NCI-H345 treated with DMSO at 0.1 percent for 48 hours (cell line): ENCODE data around the gene CLDND2.

Experiments
- DNase-seq: peaks from one replicate; lab custom pipeline; 2025; ENCODE audit not compliant: unreplicated experiment; lab: John Stamatoyannopoulos, UW

Gene CLDND2

DNA sequence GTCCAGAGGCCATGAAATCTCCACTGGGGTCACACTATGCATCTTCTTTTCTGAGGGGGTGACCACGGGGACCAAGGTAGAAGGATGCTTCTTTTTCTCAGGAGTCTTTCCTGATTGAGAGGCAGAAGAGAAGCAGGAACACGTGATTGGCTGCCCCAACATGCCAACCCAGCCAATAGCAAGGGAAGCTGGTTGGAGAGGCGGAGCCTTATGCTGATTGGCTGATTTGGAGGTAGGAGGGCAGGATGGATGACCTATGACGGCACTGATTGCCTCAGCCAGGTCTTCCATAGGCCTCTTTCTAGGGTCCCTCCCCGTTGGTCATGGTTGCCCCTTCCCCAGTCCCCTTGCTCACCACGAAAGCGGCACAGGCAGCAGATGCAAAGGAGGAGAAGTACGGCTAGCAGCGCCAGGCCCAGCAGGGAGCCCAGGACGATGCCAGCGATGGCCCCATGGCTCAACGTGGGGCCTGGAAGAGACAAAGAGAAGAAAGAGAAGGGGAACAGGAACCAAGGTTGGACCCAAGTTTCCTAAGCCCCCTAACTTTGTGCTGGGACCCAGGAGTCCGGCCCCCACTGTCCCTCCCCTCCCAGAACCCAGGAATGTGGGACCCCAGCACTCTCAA, 34.9 kb downstream of the CLDND2 start:
- no peak for DNase-seq

DNA sequence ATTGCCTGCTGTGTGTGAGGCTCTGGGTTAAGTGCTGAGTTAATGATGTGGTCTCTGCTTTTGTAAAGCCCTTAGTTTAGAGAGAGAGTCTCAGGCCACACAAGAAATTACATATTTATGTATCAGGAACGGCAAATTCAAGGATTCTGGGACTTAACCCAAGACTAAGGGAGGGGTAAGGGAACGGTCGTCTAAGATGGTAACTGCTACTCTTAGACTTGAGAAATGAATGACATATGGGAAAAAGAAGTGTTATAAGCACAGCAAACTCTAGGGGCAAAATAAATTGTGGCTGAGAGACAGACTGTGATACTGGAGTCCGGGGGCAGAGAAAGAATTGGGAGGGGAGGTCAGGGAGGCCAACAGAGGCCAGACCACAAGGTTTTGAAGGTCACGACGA, 37.1 kb downstream of the CLDND2 start:
- DNase-seq, result no peak

DNA sequence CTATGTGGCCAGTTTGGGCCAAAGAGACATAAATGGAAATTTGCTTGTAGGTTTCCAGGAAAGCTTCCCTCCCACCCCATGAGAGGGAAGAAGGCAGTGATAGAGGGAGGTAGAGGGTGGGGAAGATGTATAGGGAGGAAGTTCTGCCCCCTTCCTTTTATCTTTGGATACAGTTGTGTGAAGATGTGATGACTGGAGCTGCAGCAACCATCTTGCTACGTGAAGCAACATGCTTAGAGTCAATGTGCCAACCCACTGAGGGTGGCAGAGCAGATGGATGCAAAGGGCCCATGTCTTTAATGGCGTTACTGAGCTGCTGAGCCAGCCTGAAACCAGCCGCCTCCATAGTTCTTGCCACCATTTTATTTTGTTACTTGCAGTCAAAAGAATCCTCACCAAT, 37.6 kb downstream of the CLDND2 start:
- DNase-seq, result no peak

DNA sequence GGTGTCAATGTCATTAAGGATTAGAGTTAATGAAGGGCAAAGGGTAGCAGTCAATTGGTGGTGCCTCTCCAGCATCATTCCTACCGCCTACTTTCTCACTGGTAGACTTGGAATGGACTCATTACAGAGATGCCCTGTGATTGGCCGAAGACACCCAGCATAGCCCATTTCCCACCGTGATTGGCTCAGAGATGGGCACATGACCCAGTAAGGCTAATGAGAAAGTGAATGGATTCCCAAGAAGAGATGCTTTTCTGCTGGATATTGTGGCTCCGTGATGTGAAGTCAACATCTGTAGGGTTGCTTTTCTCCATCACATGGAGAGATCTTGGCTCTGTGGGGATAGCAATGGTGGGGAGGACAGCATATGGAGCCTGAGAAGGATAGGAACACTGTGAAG, 38.4 kb downstream of the CLDND2 start:
- DNase-seq, result no peak

DNA sequence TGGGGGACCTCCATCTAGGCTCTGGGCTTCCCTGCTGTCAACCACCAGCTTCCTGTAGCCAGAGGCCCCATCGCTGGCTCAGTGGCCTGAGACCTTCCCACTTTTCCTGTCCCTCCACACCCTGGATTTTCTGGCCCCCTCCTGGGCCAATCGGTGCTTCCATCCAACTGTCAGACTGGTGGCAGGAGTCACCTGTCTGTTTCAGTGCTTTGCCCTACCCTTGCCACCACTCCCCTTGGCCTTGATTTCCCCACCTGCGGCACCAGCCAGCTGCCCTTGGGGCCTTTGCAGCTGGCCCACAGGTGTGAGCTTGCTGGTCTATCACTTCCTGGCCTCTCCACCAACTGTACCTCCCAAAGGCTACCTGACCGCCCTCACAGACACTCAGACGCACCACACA, 39.4 kb downstream of the CLDND2 start:
- DNase-seq, result no peak

DNA sequence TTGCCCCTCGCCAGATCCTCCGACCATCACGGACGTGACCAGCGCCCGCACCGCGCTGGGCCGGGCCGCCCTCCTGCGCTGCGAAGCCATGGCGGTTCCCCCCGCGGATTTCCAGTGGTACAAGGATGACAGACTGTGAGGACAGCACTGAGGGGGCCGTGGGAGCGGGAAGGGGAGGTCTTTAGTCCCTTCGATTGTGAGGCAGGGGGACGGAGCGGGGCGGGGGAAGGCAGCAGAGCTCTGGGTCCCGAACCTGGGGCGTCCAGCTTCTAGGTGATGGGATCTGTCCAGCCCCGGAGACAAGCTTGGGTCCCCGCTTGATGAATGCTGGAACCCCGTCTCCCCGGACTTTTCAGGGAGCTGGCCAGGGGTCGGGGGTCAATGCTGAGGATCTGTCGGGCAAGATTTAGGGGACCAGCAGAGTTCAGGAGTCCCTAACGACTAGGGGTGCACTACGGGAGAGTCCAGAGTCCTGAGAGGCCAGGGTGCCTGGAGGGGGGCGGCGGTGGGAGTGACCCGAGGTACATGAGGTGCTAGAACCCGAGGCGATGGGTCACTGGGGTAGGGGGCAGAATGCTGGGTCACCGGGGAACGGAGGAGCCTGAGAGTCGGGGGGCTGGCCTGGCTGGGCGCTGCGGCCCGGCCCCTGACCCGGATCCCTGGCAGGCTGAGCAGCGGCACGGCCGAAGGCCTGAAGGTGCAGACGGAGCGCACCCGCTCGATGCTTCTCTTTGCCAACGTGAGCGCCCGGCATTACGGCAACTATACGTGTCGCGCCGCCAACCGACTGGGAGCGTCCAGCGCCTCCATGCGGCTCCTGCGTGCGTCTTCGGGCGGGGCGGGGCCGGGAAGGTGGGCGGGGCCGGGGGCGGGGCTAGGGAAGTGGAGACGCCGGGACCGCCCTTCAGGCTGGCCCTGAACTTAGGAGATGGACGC, 41.5 kb downstream of the CLDND2 start:
- no peak for DNase-seq

DNA sequence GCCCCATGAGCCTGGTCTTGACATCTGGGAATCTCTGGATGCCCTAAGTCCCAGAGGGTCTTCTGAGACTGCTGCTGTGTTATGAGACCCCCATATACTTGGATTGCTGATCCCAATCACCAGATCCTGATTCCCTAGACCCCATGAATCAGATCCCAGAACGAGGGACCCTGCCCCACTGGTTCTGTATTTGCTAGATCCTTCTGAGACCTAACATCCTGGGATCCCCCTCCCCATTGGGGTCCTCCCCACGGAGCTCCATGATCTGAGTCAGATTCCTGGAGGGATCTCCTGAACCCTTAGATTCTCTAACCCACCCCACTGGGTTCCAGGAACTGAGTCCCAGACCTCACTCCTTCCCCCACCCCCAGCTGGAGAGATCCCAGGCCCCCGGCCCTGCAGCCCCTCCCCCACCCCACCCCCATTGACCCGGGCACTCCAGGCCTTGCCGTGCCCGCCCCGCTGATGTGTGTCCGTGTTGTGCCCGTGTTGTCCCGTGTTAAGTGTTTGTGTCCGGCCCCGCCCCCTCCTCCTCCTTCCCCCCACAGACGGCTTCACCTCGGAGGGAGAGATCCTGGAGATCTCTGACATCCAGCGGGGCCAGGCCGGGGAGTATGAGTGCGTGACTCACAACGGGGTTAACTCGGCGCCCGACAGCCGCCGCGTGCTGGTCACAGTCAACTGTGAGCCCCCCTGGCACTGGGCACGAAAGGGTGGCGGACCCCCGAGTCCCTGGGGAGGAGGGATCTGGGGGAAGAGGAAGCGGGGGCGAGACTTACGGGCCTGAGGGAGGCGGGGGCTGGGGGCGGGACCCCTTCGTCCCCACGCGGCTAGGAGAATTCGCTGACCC, 42.4 kb downstream of the CLDND2 start:
- no peak for DNase-seq

DNA sequence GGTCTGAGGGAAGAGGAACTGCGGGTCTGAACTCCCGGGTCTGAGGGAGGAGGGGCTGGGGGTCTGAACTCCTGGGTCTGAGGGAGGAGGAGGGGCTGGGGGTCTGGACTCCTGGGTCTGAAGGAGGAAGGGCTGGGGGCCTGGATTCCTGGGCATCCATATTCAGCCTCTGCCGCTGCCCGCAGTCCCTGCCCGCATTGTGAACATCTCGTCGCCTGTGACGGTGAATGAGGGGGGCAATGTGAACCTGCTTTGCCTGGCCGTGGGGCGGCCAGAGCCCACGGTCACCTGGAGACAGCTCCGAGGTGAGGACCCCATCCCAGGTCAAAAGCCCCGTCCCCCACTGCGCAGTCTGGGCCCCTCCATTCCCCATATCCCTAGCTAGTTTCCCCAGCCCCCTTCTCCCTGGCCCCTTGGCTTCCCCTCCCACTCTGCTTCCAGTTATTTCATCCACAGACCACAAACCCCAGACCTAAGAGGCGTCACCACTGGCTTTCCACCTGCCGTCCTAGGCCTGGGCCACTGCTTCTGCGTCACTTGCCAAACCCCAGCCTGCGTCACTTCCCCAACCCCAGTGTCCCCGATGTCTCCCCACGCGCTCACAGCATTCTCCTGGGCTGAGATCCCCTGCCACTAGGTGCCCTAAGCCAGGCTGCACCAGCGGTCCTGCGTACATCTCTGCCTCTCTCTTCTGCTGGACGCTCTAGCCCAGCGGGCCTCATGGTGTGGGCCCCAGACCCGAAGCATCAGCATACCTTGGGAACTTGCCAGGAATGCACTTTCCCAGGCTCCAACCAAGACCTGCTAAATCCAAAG, 43.4 kb downstream of the CLDND2 start:
- no peak for DNase-seq

DNA sequence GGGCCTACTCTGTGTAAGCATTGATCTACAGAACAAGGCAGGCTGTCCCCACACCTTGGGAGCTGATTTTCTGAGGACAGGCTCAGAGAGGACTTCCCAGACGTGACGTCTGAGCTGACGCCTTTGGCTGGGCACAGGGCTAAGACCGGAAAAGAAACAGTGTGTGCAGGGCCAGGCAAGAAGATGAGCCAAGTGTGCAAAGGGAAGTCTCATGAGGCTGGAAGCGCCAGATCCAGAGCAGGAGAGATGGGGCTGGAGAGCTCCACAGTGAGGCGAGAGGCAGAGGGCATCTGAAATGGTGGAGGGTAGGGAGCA, 44.7 kb downstream of the CLDND2 start:
- no peak for DNase-seq

DNA sequence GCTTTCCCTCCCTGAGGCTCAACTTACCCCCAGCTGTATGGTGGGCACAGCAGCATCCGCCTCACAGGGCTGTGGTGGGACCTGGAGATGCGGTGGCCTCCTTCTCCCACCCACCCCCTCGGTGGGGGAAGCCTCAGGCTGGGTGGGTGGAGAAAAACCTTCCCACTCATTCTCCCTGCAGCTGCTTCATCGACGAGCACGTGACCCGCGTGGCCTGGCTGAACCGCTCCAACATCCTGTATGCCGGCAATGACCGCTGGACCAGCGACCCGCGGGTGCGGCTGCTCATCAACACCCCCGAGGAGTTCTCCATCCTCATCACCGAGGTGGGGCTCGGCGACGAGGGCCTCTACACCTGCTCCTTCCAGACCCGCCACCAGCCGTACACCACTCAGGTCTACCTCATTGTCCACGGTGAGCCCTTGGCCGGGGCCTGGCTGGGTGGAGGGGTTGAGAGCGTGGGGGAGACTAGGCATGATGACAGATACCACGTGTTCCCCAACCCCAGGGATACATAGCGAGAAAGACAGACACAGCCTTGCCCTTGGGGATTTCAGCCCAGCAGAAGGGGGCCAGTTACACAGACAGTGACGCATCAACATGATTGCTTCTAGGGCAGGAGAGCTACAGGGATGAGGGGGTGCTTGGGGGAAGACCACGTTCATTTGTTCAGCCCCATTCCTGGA, 45.2 kb downstream of the CLDND2 start:
- DNase-seq, result no peak

DNA sequence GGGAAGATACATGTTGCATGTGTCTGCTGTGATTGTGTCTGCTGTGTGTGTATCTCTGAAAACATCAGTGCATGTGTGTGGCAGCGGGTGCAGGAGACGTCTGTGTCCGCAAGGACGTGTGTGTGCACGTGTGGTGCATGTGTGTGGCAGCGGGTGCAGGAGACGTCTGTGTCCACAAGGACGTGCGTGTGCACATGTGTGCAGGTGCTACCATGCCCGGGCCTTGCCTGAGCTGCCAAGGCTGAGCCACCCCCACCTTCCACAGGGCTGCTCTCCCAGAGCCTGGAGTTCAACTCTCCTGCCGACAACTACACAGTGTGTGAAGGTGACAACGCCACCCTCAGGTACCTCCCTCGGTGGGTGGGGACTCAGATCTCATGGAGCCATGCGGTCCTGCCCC, 47.0 kb downstream of the CLDND2 start:
- no peak for DNase-seq

DNA sequence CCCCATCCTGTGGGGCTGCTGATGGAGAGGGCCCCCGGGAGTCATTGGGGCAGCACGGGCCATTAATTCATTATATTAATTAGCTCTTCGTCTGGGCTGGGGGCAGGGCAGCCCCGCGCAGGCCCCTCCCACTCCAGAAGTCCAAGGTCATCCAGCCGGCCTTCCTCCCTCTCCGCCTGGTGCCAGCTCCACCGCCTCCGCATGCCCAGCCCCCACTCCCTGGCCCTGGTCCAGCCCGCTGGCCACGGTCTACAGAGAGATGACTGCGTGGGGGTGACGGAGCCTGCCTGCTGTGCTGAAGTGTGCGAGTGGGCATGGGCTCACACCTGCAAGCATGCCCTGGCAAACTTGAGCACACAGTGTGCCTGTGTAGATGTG, 48.5 kb downstream of the CLDND2 start:
- no peak for DNase-seq

DNA sequence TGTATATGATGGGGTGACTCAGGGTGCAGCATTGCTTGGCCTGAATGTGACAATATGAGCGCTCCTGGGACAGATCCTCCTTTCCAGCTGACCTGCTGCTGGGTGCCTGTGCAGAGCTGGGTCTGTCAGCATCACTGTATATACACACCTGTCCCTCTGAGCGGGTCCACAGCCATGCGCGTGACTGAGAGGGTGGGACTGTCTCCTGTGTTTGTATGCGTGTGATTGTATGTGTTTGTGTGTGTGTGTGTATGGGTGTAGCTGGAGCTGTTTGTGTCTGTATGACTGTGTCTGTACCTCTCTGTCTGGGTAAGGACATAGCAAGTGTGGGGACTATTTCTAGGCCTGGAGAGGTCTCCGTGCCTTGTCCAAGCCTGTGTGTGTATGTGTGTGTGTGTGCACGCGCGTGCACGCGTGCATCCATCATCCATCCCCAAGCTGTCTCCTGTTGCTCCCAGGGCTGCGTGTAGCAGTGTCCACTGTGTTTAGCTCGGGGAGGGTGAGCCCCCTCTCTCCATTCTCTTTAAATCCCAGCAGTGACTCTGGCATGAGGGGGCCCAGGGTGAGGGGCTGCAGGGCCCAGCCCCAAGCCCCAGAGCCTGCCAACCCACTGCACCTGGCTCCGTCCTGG, 49.0 kb downstream of the CLDND2 start:
- DNase-seq, result no peak

DNA sequence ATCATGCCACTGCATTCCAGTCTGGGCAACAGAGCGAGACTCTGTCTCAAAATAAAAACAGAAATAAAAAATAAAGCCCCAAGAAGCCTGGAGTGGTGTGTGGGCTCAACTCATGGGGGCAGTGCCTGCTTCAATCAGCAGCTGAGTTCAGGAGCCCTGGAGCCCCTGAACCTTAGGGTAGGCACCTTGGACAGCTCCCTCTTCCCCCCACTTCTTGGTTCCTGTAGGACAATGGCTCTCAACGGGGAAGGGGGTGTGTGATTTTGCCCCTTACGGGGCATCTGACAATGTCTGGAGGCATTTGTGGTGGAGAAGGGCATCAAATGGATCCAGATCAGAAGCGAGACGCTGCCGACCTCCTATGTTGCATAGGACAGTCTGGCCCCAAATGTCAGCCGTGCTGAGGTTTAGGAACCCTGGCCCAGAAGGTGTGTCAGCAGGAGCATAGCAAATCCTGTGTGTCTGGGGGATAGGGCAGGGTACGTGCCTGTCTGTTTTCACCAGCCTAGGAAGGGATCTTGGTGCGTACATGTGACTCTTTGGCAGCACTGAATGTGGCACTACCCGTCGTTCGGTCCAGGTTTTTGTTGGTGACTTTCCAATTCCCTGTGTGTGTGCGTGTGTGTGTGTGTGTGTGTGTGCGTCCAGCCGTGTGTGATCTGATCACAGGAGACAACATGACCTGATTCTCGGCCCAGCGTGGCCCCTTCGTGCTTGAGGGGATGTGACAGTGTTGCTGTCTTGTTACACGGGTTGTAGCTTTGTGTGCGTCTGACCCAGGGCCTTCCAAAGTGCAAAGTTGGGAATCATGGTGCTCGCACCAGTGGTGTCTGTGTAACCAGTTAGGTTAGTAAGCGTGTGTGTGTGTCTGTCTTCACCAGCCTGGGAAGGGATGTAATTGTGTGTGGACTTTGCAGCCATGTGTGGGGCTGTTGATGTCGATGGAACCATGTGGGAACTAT, 49.8 kb downstream of the CLDND2 start:
- no peak for DNase-seq

DNA sequence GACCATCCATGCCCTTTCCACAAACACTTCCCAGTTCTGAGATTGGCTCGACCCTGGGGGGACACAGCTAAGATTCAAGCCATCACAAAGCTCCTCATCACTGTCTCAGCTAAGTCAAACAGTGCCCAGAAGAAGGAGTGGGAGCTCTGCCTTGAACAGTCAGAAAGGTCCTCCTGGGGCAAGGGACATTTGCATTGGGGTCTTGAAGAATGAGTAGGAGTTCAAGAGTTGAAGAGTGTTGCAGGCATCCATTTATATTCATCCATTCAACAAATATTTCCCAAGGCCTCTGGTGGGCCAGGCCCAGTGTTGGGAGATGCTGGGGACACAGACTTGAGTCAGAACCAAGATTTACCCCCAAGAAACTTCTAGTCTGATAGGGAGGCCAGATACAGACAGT, 50.8 kb downstream of the CLDND2 start:
- DNase-seq, result no peak

DNA sequence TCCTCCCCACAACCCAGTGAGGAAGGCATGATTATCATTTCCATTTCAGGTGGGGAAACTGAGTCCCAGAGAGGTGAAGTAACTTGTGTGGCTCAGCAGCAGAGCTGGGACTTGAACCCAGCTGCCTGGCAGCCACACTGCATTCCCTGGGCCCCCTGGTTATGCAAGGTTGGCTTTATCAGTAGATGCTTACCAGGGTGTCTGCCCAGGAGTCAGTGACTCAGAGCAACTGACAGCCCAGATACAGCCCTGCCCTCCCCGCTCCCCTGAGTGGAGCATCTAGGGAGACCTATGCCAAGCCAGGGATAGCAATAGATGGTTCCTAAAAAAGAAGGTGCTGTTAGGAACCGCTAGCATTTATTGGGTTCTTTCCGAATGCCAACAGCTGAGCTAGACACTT, 51.4 kb downstream of the CLDND2 start:
- DNase-seq, result no peak
